Stimulated activated CD8-positive, alpha-beta memory T cell treated with anti-CD3 and anti-CD28 coated beads, Interleukin-2, amount 100 ng/mL, for 1 hour (primary cell): Measurements from ENCODE around the gene TAAR2.
"Not testable (repeated sequence)": the region's sequence is repeated elsewhere in the genome, so short reads cannot be mapped to it uniquely, and the experiment has no call there.

ENCODE experiments used
- DNase-seq, 2 donors: peaks; one replicate each; pipeline ENCODE4 v3.0.0-alpha.2; 2020; ENCODE audit warnings: low read depth in 2 of 2

The TAAR2 gene, protein sequence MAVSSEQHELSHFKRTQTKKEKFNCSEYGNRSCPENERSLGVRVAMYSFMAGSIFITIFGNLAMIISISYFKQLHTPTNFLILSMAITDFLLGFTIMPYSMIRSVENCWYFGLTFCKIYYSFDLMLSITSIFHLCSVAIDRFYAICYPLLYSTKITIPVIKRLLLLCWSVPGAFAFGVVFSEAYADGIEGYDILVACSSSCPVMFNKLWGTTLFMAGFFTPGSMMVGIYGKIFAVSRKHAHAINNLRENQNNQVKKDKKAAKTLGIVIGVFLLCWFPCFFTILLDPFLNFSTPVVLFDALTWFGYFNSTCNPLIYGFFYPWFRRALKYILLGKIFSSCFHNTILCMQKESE

DNA sequence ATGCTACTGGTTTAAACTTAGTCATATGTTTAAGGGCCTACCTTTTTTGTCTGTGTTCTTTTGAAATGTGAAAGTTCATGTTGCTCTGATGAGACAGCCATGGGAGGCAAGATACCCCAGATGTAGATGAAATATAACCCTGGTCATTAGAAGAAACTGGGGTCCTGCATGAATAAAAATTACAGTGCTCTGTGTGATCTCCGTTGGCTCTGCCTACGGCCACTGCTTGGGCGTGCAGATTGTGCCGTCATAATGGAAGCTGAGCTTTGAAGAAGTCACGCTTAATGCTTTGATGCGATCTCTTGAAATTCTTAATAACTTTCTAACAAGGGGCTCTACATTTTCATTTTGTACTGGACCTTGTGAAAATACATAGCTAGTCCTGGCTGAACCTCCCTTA is at the start of gene TAAR2:
TAAR2 (minus strand) TSS at position 101 of the 400 bp plus-strand sequence; CDS start at position 101, 0 bp downstream.
- DNase-seq = no peak

DNA sequence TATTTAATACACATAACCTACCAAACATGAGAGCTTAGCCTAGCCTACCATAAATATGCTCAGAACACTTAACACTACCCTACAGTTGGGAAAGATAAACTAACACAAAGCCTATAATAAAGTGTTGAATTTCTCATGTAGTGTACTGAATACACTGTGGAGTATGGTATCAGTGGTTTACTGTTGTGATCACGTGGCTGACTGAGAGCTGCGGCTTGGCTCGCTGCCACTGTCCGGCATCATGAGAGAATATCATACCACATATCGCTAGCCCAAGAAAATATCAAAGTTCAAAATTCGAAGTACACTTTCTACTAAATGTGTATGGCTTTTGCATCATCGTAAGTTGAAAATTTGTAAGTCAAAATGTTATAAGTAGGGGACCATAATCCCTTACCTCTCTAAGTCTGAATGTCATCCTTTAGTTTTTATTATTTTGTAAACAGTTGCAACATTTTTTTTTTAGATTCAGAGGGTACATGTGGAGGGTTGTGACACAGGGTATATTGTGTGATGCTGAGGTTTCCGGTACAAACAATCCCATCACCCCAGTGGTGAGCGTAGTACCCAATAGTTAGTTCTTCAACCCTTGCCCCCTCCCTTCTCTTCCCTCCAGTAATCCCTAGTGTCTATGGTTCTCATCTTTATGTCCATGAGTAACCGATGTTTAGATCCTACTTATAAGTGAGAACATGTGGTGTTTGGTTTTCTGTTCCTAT is 49.5 kb upstream of the TAAR2 start:
- no peak for DNase-seq

DNA sequence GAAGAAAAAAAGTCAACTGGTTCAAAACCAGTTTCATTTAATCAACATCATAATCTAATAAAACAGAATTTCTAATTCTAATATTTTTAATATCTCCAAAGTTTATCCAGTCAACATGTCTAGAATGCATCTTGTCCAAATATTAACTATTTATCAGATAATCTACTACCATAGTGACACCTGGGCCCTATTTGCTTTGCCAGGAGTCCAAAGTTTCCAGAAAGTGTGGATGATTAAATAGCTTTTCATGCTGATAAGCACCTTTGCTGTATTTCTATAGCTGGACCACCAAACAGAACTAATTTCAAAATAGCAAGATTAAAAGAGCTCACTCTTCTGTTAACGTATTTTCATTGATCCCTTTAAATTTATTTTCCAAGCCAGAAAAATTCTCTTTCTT is 47.2 kb upstream of the TAAR2 start:
- no peak for DNase-seq

DNA sequence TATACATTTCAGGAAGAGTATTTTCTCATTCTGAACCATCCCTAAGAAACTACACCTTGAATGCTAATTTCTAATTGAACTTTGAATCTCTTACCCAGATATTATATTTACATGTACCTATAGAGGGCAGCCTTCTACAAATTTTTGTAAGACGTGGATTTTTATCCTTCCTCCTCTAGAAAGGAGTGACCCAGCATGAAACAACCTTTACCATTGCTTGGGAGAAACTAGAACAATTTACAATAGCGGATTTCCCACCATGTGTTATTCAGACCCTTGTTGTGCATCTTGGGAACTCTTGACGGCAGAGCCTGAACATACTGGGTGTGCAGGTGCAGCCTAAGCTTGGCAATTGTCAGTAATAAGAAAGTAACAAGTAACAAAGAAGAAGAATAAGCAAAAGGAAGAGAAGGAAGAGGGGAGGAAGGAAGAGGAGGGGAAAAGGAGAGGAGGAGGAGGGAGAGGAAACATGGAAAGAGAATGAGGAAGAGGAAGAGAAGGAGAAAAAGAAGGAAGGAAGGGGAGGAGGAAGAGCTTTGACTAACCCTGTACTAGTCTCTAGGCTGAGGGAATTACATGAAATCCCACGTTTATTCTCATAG is 45.7 kb upstream of the TAAR2 start:
- no peak for DNase-seq

DNA sequence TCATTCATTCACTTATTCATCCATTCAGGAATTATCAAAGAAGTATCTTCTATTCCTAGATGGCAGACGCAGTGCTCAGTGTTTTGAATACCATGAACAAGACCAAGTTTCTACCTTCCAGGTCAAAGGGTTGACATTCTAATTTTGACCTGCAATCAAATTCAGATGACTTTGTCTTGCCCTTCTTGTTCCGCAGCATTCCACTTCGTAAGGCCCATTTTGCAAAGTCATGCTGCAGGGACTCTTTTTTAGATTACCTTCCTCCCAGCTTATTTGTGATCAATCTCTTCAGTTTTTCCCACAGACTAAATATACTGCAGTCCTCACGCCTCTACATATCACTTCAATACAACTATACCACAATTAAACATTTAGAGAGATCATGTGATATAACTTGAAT is 42.0 kb upstream of the TAAR2 start:
- DNase-seq = no peak

DNA sequence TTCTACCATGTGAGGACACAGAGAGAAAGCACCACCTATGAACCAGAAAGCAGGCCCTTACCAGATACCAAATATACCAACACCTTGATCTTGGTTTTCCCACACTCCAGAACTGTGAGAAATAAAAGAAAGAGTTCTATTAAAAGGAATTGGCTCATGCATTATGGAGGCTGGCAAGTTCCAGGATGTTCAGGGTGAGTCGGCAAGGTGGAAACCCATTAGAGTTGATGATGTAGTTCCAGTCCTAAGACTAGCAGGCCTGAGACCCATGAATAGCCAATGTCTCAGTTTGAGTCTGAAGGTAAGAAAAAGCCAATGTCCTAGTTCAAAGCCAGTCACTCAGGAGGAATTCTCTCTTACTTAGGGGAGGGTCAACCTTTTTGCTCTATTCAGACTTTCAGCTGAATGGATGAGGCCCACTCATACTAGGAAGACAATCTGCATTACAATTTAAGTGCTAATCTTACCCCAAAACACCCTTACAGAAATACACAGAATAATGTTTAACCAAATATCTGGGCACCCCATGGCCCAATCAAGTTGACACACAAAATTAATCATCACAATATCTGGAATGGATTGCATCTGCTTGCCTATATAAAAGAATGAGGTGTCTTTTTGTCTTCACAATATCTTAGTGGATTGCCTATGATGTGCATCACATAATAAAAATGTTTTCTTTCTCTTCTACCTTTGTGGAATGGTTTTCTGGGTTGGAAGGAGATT is 40.4 kb upstream of the TAAR2 start:
- no peak for DNase-seq

DNA sequence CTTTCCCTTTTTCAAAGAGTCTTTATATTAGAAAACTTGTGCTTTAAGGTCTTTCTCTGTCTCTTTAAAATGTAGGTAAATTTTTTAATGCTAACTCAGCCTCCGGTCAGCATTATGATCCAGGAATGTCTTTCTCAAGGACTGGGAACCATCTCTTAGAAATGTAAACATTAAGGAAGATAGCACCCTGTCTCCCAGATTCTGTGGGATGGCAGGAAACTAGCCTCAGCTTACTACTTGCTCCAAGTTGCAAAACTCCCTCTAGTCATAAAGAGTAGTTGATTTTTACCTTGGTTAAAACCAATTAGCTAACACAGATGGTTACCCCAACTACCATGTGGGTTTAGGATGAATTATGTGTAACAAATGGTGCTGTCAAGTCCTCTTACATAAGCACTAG is 39.6 kb upstream of the TAAR2 start:
- DNase-seq = no peak

DNA sequence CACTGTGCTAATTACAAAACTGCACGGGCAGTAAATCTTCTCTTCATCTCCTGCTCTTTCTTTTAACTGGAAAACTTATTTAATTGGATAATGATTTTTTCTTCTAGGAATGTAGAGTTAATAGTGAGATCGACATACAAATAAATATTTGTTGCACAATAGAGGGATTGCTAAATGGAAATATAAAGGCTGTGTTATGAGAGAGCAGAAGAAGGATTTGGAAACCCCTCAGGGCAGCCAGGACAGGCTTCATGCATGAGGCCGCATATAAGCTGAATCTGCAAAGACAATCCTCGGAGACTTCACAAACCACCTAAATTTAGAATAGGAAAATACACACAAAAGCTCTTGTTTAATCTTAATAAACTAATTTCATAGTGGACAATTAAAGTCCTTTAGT is 37.8 kb upstream of the TAAR2 start:
- DNase-seq = no peak

DNA sequence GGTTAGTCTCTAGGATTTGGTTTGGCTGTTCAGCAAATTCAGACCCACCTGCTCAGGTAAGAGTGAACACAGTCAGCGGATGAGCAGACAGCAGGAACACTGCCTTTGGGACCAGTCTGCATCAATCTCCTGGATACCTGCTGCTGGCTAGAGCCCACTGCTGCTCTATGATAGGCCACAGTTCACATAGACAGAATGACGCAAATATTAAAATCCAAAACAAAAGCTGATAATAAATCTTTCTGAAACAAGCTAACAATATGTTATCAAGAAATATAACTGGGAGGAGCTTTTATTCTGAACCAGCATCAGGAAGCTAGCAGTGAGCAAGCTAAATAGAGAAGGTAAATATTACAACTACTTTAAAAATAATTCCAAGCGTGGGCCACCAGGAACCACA is 35.0 kb upstream of the TAAR2 start, which contains the start of gene TAAR1:
TAAR1 (minus strand) TSS at position 101 of the 400 bp plus-strand sequence. CDS start 13,179 bp downstream, outside the sequence.
- DNase-seq = no peak

DNA sequence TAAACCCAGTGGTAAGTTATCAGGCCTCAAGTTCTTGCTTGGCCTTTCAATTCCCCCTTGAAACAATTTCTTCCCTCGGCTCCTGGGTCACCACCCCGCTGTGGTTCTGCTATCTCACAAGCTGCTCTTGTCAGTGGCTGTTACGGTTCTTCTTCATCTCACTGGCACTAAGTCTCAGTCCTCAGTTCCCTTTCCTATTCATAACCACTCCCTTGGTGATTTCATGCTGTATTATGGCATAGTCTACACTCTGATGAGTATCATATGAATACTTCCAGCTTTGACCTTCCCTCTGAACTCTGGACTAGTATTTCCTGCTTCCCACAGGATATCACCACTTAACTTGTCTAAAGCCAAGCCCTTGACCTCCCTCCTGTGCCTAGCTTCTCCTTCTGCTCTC is 27.0 kb upstream of the TAAR2 start:
- DNase-seq = no peak

DNA sequence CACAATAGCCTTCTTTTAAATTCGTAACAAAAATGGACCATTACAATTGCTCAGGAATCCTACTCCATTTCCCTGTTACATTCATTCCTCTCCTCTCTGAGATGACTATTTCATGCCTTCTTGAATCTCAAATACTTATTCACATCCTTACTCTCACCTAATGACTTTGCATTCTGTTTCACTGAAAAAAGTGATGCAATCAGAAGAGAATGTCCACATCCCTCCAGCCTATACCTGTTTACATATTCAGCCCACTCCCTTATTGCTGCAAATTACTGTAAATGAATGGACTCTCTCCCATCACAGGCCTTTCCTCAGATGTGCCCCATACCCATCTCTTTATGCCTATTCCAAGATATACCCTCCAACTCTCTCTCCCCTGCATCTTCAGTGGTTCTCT is 26.4 kb upstream of the TAAR2 start:
- DNase-seq = no peak

DNA sequence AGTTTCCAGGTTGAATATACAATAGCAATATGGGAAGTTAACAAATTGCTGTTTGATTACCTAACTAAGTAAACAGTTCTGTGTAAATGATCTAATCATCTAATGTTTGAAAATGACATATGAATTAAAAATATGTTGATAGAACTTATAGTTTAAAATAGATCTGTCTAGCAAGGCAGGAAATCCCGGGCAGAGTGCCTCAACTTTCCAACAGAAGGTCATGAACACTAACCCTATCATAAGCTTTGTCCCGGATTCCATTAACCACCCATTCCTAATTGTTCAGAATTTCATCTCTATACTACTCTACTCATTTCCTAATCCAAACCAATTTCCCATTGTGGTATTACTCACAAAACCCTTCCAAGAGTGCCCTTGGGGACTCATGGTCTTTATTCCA is 24.8 kb upstream of the TAAR2 start:
- DNase-seq = no peak

DNA sequence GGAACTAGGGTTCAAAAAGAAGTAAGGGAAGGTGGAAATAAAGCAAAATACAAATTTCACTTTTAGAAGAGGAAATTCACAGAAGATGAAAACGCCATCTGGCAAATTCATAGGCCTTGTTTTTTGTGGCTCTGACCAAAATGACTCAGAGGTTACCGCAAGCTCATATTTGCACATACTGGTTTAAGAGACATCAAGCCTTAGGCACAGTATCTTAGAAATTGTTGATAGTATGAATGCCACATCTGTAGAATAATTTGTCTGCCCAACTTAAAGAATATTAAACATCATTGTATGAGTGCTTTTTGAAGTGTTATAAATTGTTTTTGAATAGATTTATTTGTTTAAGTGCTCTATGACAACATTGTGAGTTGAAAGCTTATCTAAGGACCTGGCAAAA is 24.3 kb upstream of the TAAR2 start:
- peak in 1 of 2 donors; percentile 8 for DNase-seq

DNA sequence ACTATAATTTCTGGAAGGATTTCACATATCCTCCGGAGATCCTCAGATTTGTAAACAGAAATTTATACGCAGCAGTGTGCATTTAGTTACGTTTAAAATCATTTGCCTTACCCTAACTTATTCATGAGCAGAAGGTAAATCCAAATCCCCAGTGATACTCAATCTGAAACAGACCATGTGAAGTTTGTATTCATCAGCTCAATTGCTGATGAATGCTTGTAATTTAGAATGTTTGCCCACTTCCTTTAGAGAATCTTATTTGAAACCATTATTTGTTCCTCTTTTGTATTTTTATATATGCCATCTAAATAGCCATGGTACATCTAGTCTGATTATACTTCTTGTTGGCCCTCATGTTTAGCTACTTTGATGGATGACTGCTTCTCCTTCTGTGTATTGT is 19.5 kb upstream of the TAAR2 start:
- DNase-seq = no peak

DNA sequence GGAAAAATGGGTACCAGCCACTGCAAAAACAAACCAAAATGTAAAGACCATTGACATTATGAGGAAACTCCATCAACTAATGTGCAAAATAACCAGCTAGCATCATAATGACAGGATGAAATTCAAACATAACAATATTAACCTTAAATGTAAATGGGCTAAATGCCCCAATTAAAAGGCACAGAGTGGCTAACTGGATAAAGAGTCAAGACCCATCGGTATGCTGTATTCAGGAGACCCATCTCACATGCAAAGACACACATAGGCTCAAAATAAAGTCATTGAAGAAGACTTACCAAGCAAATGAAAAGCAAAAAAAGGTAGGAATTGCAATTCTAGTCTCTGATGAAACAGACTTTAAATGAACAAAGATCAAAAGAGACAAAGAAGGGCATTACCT is 13.1 kb upstream of the TAAR2 start:
- not testable (repeated sequence) for DNase-seq

DNA sequence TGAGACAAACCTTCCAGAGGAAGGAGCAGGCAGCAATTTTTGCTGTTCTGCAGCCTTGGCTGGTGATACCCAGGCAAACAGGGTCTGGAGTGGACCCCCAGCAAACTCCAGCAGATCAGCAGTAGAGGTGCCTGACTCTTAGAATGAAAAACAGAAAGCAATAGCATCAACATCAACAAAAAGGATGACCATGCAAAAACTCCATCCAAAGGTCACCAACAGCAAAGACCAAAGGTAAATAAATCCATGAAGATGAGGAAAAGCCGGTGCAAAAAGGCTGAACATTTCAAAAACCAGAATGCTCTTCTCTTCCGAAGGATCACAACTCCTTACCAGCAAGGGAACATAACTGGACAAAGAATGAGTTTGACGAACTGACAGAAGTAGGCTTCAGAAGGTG is 11.8 kb upstream of the TAAR2 start:
- DNase-seq = not testable (repeated sequence)

DNA sequence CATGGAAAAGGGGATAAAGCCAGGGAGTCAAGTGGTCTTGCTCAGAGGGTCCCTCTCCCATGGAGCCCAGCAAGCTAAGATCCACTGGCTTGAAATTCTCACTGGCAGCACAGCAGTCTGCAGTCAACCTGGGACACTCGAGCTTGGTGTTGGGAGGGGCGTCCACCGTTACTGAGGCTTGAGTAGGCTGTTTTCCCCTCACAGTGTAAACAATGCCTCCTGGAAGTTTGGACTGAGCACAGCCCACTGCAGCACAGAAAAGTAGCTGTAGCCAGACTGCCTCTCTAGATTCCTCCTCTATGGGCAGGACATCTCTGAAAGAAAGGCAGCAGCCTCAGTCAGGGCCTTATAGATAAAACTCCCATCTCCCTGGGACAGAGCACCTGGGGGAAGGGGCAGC is 11.2 kb upstream of the TAAR2 start:
- DNase-seq = not testable (repeated sequence)

DNA sequence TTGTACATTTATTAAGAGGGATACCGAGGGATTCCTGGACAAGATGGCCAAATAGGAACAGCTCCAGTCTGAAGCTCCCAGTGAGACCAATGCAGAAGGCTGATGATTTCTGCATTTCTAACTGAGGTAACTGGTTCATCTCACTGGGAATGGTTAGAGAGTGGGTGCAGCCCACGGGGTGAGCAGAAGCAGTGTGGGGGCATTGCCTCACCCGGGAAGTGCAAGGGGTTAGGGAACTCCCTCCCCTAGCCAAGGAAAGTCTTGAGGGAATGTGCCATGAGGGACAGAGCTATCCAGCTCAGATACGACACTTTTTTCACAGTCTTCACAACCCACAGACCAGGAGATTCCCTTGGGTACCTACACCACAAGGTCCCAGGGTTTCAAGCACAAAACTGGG is 10.7 kb upstream of the TAAR2 start:
- DNase-seq = no peak

DNA sequence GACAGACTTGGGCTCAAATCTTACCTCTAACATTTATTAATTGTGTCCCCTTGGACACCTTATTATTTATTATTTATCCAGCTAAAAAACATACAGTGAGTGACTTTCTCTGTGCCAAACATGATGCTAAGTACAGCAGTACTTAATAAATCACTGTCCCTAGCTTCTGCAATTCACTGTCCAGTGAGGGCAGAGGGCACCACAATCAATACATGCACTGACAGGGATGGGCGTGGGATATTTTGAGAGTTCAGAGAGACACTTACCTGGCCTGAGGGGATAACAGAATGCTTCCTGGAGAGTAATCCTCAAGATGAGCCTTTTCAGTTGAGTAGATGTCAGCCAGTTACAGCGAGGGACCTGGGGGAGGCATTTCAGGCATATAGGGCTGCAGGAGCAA is 9.3 kb upstream of the TAAR2 start:
- no peak for DNase-seq

DNA sequence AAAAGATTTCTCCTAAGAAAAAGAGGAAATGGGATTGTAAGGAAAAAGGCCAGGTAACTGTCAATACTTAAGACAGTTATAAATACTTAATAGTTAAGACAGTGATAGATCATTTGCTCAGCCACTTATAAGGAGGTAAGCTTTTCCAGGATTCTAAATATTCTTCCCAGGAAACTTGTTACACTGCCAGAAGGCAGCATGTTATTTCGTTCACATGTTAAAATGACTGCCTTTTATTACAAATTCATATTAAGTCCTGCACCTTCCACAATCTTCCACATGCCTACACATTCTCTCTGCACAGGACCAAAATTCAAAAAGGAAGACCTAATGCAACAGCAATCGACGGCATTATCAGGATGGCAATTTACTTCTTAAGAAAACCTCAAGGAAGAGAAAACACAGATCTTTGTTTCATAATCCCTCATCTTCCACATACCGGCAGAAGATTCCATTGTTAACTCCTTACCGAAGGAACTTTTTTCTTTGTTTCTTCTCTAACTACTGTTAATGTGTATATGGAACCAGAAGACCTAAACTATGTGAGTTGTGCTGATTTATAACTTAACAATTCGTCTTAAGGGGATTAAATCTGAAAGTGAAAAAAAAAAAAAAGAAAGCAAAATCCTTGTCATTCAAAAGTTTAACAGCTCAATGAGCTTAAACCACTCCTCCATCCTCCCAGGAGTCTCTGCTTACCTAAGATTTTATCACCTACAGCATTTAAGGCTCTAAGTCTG is 799 bp downstream of the TAAR2 start:
- DNase-seq = no peak

DNA sequence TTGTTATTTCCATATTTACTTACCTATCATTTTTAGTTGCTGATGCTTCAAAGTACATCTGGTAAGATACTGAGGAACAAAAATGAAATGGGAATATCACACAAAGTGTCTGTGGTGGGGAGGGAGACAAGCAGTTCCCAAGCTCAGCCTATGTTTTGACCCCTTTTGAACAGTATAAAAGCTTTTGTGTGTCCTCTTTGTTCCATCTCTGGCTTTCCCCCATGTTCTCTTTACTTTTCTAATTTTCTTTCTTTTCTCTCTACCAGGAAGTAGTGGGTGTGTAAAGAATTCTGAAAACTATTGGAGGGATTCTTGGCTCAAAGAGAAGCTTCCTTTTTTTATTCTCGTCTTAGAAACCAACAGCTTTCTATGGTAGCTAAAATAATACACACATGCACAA is 7.4 kb downstream of the TAAR2 start:
- DNase-seq = no peak

DNA sequence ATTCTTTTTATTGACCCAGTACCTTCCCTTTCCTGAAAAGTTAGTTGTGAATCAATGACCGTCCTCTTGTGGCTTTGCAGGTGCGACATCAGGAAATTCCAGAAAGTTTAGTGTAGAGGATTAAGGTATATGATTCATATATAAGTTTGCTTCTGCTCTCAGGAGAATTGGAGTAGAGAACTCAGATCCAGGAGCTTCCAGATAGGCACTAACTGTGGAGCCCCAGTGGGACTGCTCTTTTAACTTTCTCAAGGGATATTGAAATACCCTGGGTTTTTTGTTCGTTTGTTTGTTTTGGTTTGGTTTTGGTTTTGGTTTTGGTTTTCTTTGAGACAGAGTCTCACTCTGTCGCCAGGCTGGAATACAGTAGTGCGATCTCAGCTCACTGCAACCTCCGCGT is 9.5 kb downstream of the TAAR2 start:
- DNase-seq = no peak
